Esophagus muscularis mucosa (tissue), 4 donors: Measurements from ENCODE around the gene LNPK.
A peak's percentile ranks its signal among the peaks of the same experiment; 100 is the strongest.

Source experiments
- CTCF ChIP-seq, 3 experiments: fragments of 200-600 bp in 2 of 3; fragments of 450-650 bp in 1 of 3; sonication (generic) in 2 of 3; IDR thresholded peaks; one replicate each; pipeline ENCODE4 v1.5.1; 2017 to 2019; ENCODE audit warnings: antibody characterized with exemption in 3 of 3, mild to moderate bottlenecking in 2 of 3, moderate library complexity in 1 of 3
- EP300 ChIP-seq: sonication (generic); formaldehyde crosslinking; IDR thresholded peaks from one replicate; pipeline ENCODE4 v1.6.1; 2017; ENCODE audit warnings: antibody characterized with exemption
- POLR2A ChIP-seq: fragments of 450-650 bp; IDR thresholded peaks from one replicate; pipeline ENCODE4 v1.6.1; 2017; ENCODE audit warnings: antibody characterized with exemption, moderate library complexity, mild to moderate bottlenecking, low read depth
- POLR2AphosphoS5 ChIP-seq, 2 donors: sonication (generic); formaldehyde crosslinking; IDR thresholded peaks; one replicate each; pipeline ENCODE4 v1.6.1; 2017; ENCODE audit warnings: antibody characterized with exemption in 2 of 2

- TF ChIP-seq POLR2AphosphoS5 (IDR thresholded peaks at IDR 0.05) (peak; percentile 89 to 93), CTCF (IDR thresholded peaks at IDR 0.05) (no peak), POLR2A (peak; percentile 64), EP300 (no peak)
These were observed at the start of gene LNPK for GRCh38 chr2:176001916-176002687.
